Aorta (tissue), 5 donors: ENCODE measurements around the gene ARMC9. TPM values are rescaled to one million over a fixed set of nuclear protein-coding genes. Genes with fewer than 3 reads are reported as not detected.
A peak's percentile ranks its signal among the peaks of the same experiment; 100 is the strongest.

Experiments
- ATAC-seq: fragments of 200-7000 bp; cut with Tn5 transposase; one replicate; pipeline ENCODE4 v1.9.1; 2022; ENCODE audit warnings: moderate library complexity; ENCODE audit not compliant: low FRiP score
- DNase-seq, 2 donors: peaks; one replicate each; pipeline ENCODE4 v3.0.0-alpha.2; 2020
- H3K27ac ChIP-seq, 2 donors: one replicate each; pipeline ENCODE4 v1.5.1; 2013; ENCODE audit warnings: low read length in 2 of 2, mild to moderate bottlenecking in 2 of 2, moderate library complexity in 2 of 2, control low read depth in 1 of 2, inconsistent platforms in 1 of 2, low read depth in 1 of 2
- H3K27me3 ChIP-seq, 2 donors: one replicate each; pipeline ENCODE4 v1.6.1; 2013; ENCODE audit warnings: control low read depth in 1 of 2, low read length in 1 of 2, mild to moderate bottlenecking in 1 of 2, moderate library complexity in 1 of 2; ENCODE audit not compliant: insufficient read depth in 2 of 2, control insufficient read depth in 1 of 2
- H3K36me3 ChIP-seq, 2 donors: one replicate each; pipeline ENCODE4 v1.6.1; 2013; ENCODE audit warnings: control low read depth in 1 of 2, low read length in 1 of 2, mild to moderate bottlenecking in 1 of 2; ENCODE audit not compliant: insufficient read depth in 2 of 2, control insufficient read depth in 1 of 2
- H3K4me1 ChIP-seq, 2 donors: one replicate each; pipeline ENCODE4 v1.6.1; 2013; ENCODE audit warnings: low read length in 2 of 2, control low read depth in 1 of 2, mild to moderate bottlenecking in 1 of 2, moderate library complexity in 1 of 2; ENCODE audit not compliant: insufficient read depth in 2 of 2, control insufficient read depth in 1 of 2
- H3K4me3 ChIP-seq, 2 donors: one replicate each; pipeline ENCODE4 v1.5.1; 2013; ENCODE audit warnings: low read length in 2 of 2, control low read depth in 1 of 2, mild to moderate bottlenecking in 1 of 2
- H3K9me3 ChIP-seq: one replicate; pipeline ENCODE4 v1.6.1; 2013; ENCODE audit warnings: mild to moderate bottlenecking, low read length; ENCODE audit not compliant: control insufficient read depth
- WGBS, 2 donors: extraction: QIAGEN DNeasy Blood & Tissue Kit; methylation state at CpG; one replicate each; pipeline ENCODE4 v1.1.7; 2013; 5-methylcytosine and 5-hydroxymethylcytosine counted together
- intact Hi-C, 2 donors: fragments of 100-400 bp; cut with DNase I; formaldehyde crosslinking; loops; one replicate each; pipeline versions ENCODE4 v1.14.2 to v1.15.0; 2022
- polyA plus RNA-seq, 2 donors: library from polyadenylated mRNA; stranded (reverse); fragments of 200-250 nt; gene quantifications; one replicate each; pipeline ENCODE4 v1.2.3, GENCODE V29; 2013
- total RNA-seq, 2 donors: library from RNA; stranded (reverse); fragmentation: NEBNext Ultra II Directional; extraction: Animal tissue kit (Norgen Biotek cat#: 25700); gene quantifications; one replicate each; pipeline ENCODE4 v1.2.1, GENCODE V29; 2021
- donor health status: healthy with polysubstance abuse.
- donor health status: Bipolar disorder and iron deficiency.
- donor health status: DM: no; HTN: no; CAD: no.
- donor health status: DM: no; HTN: no; CAD: no.
- donor health status: DM: yes; HTN: yes; CAD: no.

ARMC9 gene
- total and polyA plus RNA-seq, 4 donors: 6.9 to 86.8 (median 30.6) TPM

- 26 to 28% methylated on average over 7 of the region's 7 CpGs for WGBS, 2 donors
- ATAC-seq: peak; percentile 82
- Histone ChIP-seq H3K27me3 (no peaks in the 10 kb centered on the region), H3K27ac (peak overlapping the region; percentile 5 to 84), H3K9me3 (no peaks in the 10 kb centered on the region), H3K36me3 (peaks cover 0 to 3% of the 10 kb centered on the region in 2 donors), H3K4me1 (peaks cover 0 to 2% of the 10 kb centered on the region in 2 donors), H3K4me3 (no peak overlapping the region)
- intact Hi-C loops: loop anchor here (2.0 to 10.0 kb wide), 2 partner anchors 118 to 192 kb away; no protein-coding TSS in a partner anchor
- no peak for DNase-seq
Measured at GRCh38 chr2:231222318-231223000, 24.0 kb downstream of the ARMC9 start.

DNA sequence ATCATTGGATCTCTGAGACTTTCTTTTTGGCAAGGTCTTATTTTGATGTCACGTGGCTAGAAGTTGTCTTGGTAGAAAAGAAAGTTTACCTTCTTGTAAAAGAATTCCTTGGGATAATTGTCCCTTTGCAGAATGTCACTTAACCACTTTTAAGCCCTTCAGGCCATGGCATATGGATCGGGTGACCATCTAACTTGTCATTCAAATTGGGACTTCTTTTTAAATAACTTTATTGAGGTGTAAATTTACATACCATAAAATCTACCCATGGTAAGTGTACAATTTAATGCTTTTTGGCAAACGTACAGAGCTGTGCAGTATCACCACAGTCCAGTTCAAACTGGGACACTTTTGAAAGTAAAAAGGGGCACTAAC is 24.6 kb downstream of the ARMC9 start:
- no peak overlapping the region for H3K4me3 ChIP-seq
- no peaks in the 10 kb centered on the region for H3K9me3 ChIP-seq
- no peak for DNase-seq
- 60 to 64% methylated on average over 3 of the region's 3 CpGs for WGBS, 2 donors
- intact Hi-C loops: loop anchor here (2.0 to 10.0 kb wide), 2 partner anchors 118 to 192 kb away; no protein-coding TSS in a partner anchor
- H3K4me1 ChIP-seq: peaks cover 0 to 2% of the 10 kb centered on the region in 2 donors
- H3K36me3 ChIP-seq: peaks cover 0 to 3% of the 10 kb centered on the region in 2 donors
- no peak for ATAC-seq
- H3K27me3 ChIP-seq: no peaks in the 10 kb centered on the region
- H3K27ac ChIP-seq: peak overlapping the region; percentile 36 to 84

- H3K27me3 ChIP-seq: no peaks in the 10 kb centered on the region
- ATAC-seq: no peak
- peaks cover 0 to 1% of the 10 kb centered on the region in 2 donors for H3K36me3 ChIP-seq
- intact Hi-C loops: loop anchor here (2.0 to 10.0 kb wide), 2 partner anchors 119 to 191 kb away; no protein-coding TSS in a partner anchor
- H3K27ac ChIP-seq: peak overlapping the region; percentile 84 to 85
- no peaks in the 10 kb centered on the region for H3K9me3 ChIP-seq
- DNase-seq: no peak
- WGBS, 2 donors: 41 to 44% methylated on average over 6 of the region's 6 CpGs
- H3K4me3 ChIP-seq: no peak overlapping the region
- H3K4me1 ChIP-seq: peaks cover 0 to 2% of the 10 kb centered on the region in 2 donors
Measured at GRCh38 chr2:231223458-231223976, 25.1 kb downstream of the ARMC9 start.

GRCh38 chr2:231227310-231228162 is 29.1 kb downstream of the ARMC9 start:
- intact Hi-C loops: loop anchor here (5.0 to 10.0 kb wide), 3 partner anchors 125 to 187 kb away; no protein-coding TSS in a partner anchor
- Histone ChIP-seq H3K27me3 (no peaks in the 10 kb centered on the region), H3K27ac (peak overlapping the region in 1 of 2 donors; percentile 60), H3K9me3 (no peaks in the 10 kb centered on the region), H3K4me1 (peaks cover 0 to 2% of the 10 kb centered on the region in 2 donors), H3K36me3 (peaks cover 0 to 1% of the 10 kb centered on the region in 2 donors), H3K4me3 (no peak overlapping the region)
- ATAC-seq (peak; percentile 90), DNase-seq (peak in 1 of 2 donors; percentile 61)
- WGBS, 2 donors: 71 to 73% methylated on average over 12 of the region's 12 CpGs

- ATAC-seq (peak; percentile 37), DNase-seq (no peak)
- H3K4me1 ChIP-seq: peaks cover 0 to under 1% of the 10 kb centered on the region in 2 donors
- H3K36me3 ChIP-seq: peaks cover 0 to 1% of the 10 kb centered on the region in 2 donors
- H3K9me3 ChIP-seq: no peaks in the 10 kb centered on the region
- intact Hi-C loops: loop anchor here (5.0 to 10.0 kb wide), 3 partner anchors 126 to 187 kb away; no protein-coding TSS in a partner anchor
- H3K27me3 ChIP-seq: no peaks in the 10 kb centered on the region
- WGBS, 2 donors: 90 to 93% methylated on average over 9 of the region's 9 CpGs
- H3K4me3 ChIP-seq: no peak overlapping the region
- no peak overlapping the region for H3K27ac ChIP-seq
Measured at GRCh38 chr2:231228223-231228622, 29.8 kb downstream of the ARMC9 start.

GRCh38 chr2:231228974-231229529 is 30.6 kb downstream of the ARMC9 start:
- Histone ChIP-seq H3K4me3 (no peak overlapping the region), H3K4me1 (no peaks in the 10 kb centered on the region), H3K36me3 (peaks cover 0 to 1% of the 10 kb centered on the region in 2 donors), H3K27ac (no peak overlapping the region), H3K27me3 (no peaks in the 10 kb centered on the region), H3K9me3 (no peaks in the 10 kb centered on the region)
- 79 to 80% methylated on average over 5 of the region's 5 CpGs for WGBS, 2 donors
- DNase-seq (no peak), ATAC-seq (no peak)
- intact Hi-C loops: loop anchor here (5.0 to 10.0 kb wide), 3 partner anchors 127 to 186 kb away; no protein-coding TSS in a partner anchor

DNA sequence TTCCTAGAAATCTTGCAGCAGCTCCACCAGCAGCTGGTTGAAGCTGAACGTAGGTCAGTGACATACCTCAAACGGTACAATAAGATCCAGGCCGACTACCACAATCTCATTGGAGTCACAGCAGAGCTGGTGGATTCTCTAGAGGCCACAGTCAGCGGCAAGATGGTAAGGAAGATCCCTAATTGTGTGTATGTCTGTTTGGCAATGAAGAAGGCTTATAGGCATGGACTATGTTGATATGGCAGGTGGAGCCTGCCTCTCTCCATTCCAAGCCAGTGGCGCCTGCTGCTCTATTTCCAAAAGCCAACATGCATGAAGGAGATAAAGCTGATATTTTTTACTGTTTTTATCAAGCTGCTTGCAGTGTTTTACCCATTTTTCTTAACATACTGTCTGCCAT is 36.8 kb downstream of the ARMC9 start:
- Histone ChIP-seq H3K4me1 (no peaks in the 10 kb centered on the region), H3K36me3 (peaks cover 0 to 13% of the 10 kb centered on the region in 2 donors), H3K27ac (no peak overlapping the region), H3K9me3 (no peaks in the 10 kb centered on the region), H3K27me3 (no peaks in the 10 kb centered on the region), H3K4me3 (no peak overlapping the region)
- ATAC-seq (no peak), DNase-seq (no peak)
- intact Hi-C loops: no loop called here
- WGBS, 2 donors: 86 to 90% methylated on average over 5 of the region's 5 CpGs

- Histone ChIP-seq H3K27ac (no peak overlapping the region), H3K27me3 (no peaks in the 10 kb centered on the region), H3K9me3 (no peaks in the 10 kb centered on the region), H3K4me1 (no peaks in the 10 kb centered on the region), H3K36me3 (peaks cover 0 to 13% of the 10 kb centered on the region in 2 donors), H3K4me3 (no peak overlapping the region)
- DNase-seq: no peak
- intact Hi-C loops: no loop called here
- 92 to 95% methylated on average over 3 of the region's 3 CpGs for WGBS, 2 donors
- ATAC-seq: no peak
Measured at GRCh38 chr2:231238689-231239088, 40.3 kb downstream of the ARMC9 start.
